ENCODE measurements around the gene MPO.

DNA sequence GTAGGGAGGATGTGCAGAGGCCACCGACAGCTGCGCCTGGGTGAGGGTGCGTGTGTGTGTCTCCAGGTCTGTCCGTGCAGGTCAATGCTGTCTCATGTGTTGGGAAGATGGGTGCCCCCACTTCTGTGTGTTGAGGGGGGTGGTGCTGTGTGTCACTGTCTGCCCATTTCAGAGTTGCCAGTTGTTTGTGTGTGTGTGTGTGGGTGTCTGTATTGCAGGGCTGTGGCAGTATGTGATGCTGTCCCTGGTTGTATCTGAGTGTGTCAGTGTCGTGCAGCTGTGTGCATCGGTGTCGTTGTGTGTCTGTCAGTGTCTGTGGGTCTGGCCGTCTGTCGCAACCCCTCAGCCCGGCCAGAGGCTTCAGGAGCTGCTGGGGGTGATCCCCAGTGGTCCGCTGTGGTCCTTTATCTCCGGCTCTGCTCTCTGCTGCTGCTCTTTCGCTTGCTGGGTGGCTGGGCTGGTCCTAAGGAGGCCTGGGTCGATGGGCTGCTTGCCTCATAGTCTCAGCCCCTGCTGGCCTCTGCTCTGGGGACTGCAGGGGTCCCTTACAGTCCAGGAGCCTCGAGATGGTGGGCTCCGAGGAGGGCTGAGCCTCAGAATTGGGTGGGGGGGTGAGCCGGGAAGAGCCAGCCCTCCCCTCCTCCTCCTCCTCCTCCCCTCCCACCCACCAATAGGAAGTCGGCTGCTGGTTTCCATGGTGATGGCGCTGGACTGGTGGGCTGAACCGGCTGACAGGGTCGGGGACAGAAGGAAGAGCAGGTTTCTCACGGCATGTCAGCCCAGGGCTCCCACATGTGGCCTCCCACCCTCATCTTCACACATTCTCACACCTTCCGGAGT, 47.7 kb upstream of the MPO start, which contains the start of gene TSPOAP1:
- TF ChIP-seq, protein P1, sequence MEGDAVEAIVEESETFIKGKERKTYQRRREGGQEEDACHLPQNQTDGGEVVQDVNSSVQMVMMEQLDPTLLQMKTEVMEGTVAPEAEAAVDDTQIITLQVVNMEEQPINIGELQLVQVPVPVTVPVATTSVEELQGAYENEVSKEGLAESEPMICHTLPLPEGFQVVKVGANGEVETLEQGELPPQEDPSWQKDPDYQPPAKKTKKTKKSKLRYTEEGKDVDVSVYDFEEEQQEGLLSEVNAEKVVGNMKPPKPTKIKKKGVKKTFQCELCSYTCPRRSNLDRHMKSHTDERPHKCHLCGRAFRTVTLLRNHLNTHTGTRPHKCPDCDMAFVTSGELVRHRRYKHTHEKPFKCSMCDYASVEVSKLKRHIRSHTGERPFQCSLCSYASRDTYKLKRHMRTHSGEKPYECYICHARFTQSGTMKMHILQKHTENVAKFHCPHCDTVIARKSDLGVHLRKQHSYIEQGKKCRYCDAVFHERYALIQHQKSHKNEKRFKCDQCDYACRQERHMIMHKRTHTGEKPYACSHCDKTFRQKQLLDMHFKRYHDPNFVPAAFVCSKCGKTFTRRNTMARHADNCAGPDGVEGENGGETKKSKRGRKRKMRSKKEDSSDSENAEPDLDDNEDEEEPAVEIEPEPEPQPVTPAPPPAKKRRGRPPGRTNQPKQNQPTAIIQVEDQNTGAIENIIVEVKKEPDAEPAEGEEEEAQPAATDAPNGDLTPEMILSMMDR (IDR thresholded peaks at IDR 0.05; ENCODE audit: low read depth, low read length, missing input control) = no peak
- TF ChIP-seq RXRA (IDR thresholded peaks at IDR 0.05) (no peak), SP1 (IDR thresholded peaks at IDR 0.05) (no peak), YY1 (IDR thresholded peaks at IDR 0.05) (no peak), GABPA (IDR thresholded peaks at IDR 0.05 in 1 of 2, conservative IDR thresholded peaks at IDR 0.05 in 1 of 2) (no peak), JUND (IDR thresholded peaks at IDR 0.05) (no peak), TAF1 (conservative IDR thresholded peaks at IDR 0.05) (no peak), FOXA1 (IDR thresholded peaks at IDR 0.05) (no peak), EGR1 (IDR thresholded peaks at IDR 0.05; ENCODE audit: low read depth in 2 of 2) (no peak)
- TF ChIP-seq, protein P2, sequence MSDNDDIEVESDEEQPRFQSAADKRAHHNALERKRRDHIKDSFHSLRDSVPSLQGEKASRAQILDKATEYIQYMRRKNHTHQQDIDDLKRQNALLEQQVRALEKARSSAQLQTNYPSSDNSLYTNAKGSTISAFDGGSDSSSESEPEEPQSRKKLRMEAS (IDR thresholded peaks at IDR 0.05) = no peak
- TF ChIP-seq, protein P3, sequence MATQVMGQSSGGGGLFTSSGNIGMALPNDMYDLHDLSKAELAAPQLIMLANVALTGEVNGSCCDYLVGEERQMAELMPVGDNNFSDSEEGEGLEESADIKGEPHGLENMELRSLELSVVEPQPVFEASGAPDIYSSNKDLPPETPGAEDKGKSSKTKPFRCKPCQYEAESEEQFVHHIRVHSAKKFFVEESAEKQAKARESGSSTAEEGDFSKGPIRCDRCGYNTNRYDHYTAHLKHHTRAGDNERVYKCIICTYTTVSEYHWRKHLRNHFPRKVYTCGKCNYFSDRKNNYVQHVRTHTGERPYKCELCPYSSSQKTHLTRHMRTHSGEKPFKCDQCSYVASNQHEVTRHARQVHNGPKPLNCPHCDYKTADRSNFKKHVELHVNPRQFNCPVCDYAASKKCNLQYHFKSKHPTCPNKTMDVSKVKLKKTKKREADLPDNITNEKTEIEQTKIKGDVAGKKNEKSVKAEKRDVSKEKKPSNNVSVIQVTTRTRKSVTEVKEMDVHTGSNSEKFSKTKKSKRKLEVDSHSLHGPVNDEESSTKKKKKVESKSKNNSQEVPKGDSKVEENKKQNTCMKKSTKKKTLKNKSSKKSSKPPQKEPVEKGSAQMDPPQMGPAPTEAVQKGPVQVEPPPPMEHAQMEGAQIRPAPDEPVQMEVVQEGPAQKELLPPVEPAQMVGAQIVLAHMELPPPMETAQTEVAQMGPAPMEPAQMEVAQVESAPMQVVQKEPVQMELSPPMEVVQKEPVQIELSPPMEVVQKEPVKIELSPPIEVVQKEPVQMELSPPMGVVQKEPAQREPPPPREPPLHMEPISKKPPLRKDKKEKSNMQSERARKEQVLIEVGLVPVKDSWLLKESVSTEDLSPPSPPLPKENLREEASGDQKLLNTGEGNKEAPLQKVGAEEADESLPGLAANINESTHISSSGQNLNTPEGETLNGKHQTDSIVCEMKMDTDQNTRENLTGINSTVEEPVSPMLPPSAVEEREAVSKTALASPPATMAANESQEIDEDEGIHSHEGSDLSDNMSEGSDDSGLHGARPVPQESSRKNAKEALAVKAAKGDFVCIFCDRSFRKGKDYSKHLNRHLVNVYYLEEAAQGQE (IDR thresholded peaks at IDR 0.05) = no peak

All from liver (tissue), 3 donors.